ENCODE results near the gene RAMP1.

The RAMP1 gene

DNA sequence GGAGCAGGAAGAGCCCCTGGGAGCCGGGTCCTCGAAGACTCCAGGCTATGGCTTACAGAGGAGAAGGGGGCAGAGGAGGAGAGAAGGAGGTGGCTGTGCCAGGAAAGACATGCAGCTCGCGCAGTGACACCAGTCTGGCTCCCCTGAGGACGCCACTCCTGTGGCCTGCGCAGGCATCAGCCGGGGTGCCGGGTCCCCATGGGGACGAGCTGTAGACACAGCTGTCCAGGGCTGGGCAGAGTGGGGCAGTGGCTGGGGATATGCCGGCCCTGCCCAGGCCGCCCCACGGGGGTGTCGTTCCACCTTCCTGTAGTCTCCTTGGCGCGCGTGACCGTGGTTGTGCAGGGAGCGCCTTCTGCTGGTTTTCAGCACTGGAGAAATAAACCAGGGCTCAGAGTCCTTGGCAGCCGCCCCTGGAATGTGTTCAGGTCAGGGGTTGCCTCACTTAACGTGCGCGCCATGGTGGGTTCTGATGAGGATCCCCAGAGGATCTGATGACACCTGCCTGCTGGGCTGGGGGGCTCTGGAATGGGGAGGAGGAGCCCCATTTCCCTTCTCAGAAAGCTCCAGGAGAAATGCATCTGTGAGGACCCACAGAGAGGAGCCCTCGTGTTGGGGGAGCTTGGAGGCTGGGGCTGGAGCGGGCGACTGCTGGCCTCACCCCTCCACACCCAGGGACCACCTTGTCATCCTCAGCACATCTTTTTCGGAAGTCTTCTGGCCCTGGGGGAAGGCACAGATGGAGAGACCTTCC is 26.7 kb downstream of the RAMP1 start:
- Histone ChIP-seq H3K4me1 (ENCODE audit: control insufficient read depth, low read depth, low read length) (no peaks in the 10 kb centered on the region), H3K4ac (ENCODE audit: low read depth, low read length) (no peak overlapping the region), H3K79me2 (ENCODE audit: control insufficient read depth, insufficient read depth, low read length) (no peaks in the 10 kb centered on the region), H3K27me3 (ENCODE audit: insufficient read depth, low read length, poor library complexity) (no peaks in the 10 kb centered on the region), H3K4me3 (ENCODE audit: low read length) (no peak overlapping the region), H3K4me2 (ENCODE audit: low read length) (no peak overlapping the region), H2BK15ac (replicated peaks; ENCODE audit: low read depth) (no peak overlapping the region), H3K18ac (ENCODE audit: low read length) (no peak overlapping the region), H3K23ac (ENCODE audit: low read length) (no peak overlapping the region), H3K27ac (ENCODE audit: low read depth, low read length) (no peak overlapping the region), H4K8ac (ENCODE audit: low read depth, low read length) (no peak overlapping the region), H2BK5ac (ENCODE audit: low read length) (no peak overlapping the region), H3K56ac (ENCODE audit: low read length) (no peak overlapping the region), H2AK5ac (ENCODE audit: low read length) (no peak overlapping the region), H3K79me1 (ENCODE audit: low read length) (no peaks in the 10 kb centered on the region), H4K5ac (ENCODE audit: low read length) (no peak overlapping the region), H2BK120ac (ENCODE audit: low read depth, low read length) (no peak overlapping the region), H3K9ac (ENCODE audit: low read length) (no peak overlapping the region), H3K36me3 (ENCODE audit: control insufficient read depth, insufficient read depth, low read length) (no peaks in the 10 kb centered on the region)
- DNase-seq, result no peak
- no CpG with 5 or more reads among the region's 26 CpGs for WGBS (ENCODE audit: extremely low coverage, insufficient coverage, low lambda C conversion rate)

GRCh38 chr2:237886685-237887481 is 27.5 kb downstream of the RAMP1 start:
- H2BK5ac ChIP-seq (ENCODE audit: low read length), result no peak overlapping the region
- H3K4me1 ChIP-seq (ENCODE audit: control insufficient read depth, low read depth, low read length), result no peaks in the 10 kb centered on the region
- no peak overlapping the region for H3K23ac ChIP-seq (ENCODE audit: low read length)
- WGBS (ENCODE audit: extremely low coverage, insufficient coverage, low lambda C conversion rate), result no CpG with 5 or more reads among the region's 23 CpGs
- no peaks in the 10 kb centered on the region for H3K79me2 ChIP-seq (ENCODE audit: control insufficient read depth, insufficient read depth, low read length)
- no peaks in the 10 kb centered on the region for H3K36me3 ChIP-seq (ENCODE audit: control insufficient read depth, insufficient read depth, low read length)
- H2AK5ac ChIP-seq (ENCODE audit: low read length), result no peak overlapping the region
- H3K18ac ChIP-seq (ENCODE audit: low read length), result no peak overlapping the region
- no peak overlapping the region for H2BK15ac ChIP-seq (replicated peaks; ENCODE audit: low read depth)
- H4K5ac ChIP-seq (ENCODE audit: low read length), result no peak overlapping the region
- no peak overlapping the region for H2BK120ac ChIP-seq (ENCODE audit: low read depth, low read length)
- H3K79me1 ChIP-seq (ENCODE audit: low read length), result no peaks in the 10 kb centered on the region
- no peak overlapping the region for H3K9ac ChIP-seq (ENCODE audit: low read length)
- no peak overlapping the region for H3K4me2 ChIP-seq (ENCODE audit: low read length)
- H4K8ac ChIP-seq (ENCODE audit: low read depth, low read length), result no peak overlapping the region
- no peak for DNase-seq
- no peak overlapping the region for H3K4ac ChIP-seq (ENCODE audit: low read depth, low read length)
- H3K27ac ChIP-seq (ENCODE audit: low read depth, low read length), result no peak overlapping the region
- no peaks in the 10 kb centered on the region for H3K27me3 ChIP-seq (ENCODE audit: insufficient read depth, low read length, poor library complexity)
- no peak overlapping the region for H3K4me3 ChIP-seq (ENCODE audit: low read length)
- no peak overlapping the region for H3K56ac ChIP-seq (ENCODE audit: low read length)

DNA sequence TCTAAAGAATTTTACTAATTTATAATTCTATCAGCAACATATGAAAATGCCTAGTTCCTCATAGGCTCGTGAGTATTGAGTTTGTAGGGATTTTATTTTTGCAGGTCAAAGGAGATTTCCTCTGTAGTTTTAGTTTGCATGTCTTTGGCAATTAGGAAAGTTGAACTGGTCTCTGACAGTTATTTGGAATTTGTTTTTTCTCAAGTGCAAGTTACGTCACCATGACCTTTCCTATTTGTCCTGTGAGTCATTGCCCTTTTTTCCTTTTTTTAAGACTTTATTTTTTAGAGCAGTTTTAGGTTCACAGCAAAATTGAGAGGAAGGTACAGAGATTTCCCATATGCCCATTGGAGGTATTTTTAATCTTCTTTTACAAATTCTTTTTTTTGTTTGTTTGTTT is 29.0 kb downstream of the RAMP1 start:
- Histone ChIP-seq H3K18ac (ENCODE audit: low read length) (no peak overlapping the region), H3K27me3 (ENCODE audit: insufficient read depth, low read length, poor library complexity) (no peaks in the 10 kb centered on the region), H4K5ac (ENCODE audit: low read length) (no peak overlapping the region), H2BK120ac (ENCODE audit: low read depth, low read length) (no peak overlapping the region), H3K79me2 (ENCODE audit: control insufficient read depth, insufficient read depth, low read length) (no peaks in the 10 kb centered on the region), H3K23ac (ENCODE audit: low read length) (no peak overlapping the region), H2BK5ac (ENCODE audit: low read length) (no peak overlapping the region), H4K8ac (ENCODE audit: low read depth, low read length) (no peak overlapping the region), H3K56ac (ENCODE audit: low read length) (no peak overlapping the region), H3K79me1 (ENCODE audit: low read length) (no peaks in the 10 kb centered on the region), H3K9ac (ENCODE audit: low read length) (no peak overlapping the region), H3K4me2 (ENCODE audit: low read length) (no peak overlapping the region), H3K4me1 (ENCODE audit: control insufficient read depth, low read depth, low read length) (no peaks in the 10 kb centered on the region), H3K36me3 (ENCODE audit: control insufficient read depth, insufficient read depth, low read length) (no peaks in the 10 kb centered on the region), H3K4me3 (ENCODE audit: low read length) (no peak overlapping the region), H2BK15ac (replicated peaks; ENCODE audit: low read depth) (no peak overlapping the region), H3K27ac (ENCODE audit: low read depth, low read length) (no peak overlapping the region), H2AK5ac (ENCODE audit: low read length) (no peak overlapping the region), H3K4ac (ENCODE audit: low read depth, low read length) (no peak overlapping the region)
- no CpG with 5 or more reads among the region's 2 CpGs for WGBS (ENCODE audit: extremely low coverage, insufficient coverage, low lambda C conversion rate)
- DNase-seq, result no peak

GRCh38 chr2:237889016-237889415 is 29.6 kb downstream of the RAMP1 start:
- no peaks in the 10 kb centered on the region for H3K27me3 ChIP-seq (ENCODE audit: insufficient read depth, low read length, poor library complexity)
- no peak overlapping the region for H4K8ac ChIP-seq (ENCODE audit: low read depth, low read length)
- DNase-seq, result no peak
- WGBS (ENCODE audit: extremely low coverage, insufficient coverage, low lambda C conversion rate), result no CpG with 5 or more reads among the region's 8 CpGs
- no peak overlapping the region for H2BK15ac ChIP-seq (replicated peaks; ENCODE audit: low read depth)
- H2AK5ac ChIP-seq (ENCODE audit: low read length), result no peak overlapping the region
- no peak overlapping the region for H3K56ac ChIP-seq (ENCODE audit: low read length)
- no peak overlapping the region for H3K18ac ChIP-seq (ENCODE audit: low read length)
- H3K79me2 ChIP-seq (ENCODE audit: control insufficient read depth, insufficient read depth, low read length), result no peaks in the 10 kb centered on the region
- H2BK120ac ChIP-seq (ENCODE audit: low read depth, low read length), result no peak overlapping the region
- H3K9ac ChIP-seq (ENCODE audit: low read length), result no peak overlapping the region
- H3K4me1 ChIP-seq (ENCODE audit: control insufficient read depth, low read depth, low read length), result no peaks in the 10 kb centered on the region
- H3K79me1 ChIP-seq (ENCODE audit: low read length), result no peaks in the 10 kb centered on the region
- no peak overlapping the region for H3K4me3 ChIP-seq (ENCODE audit: low read length)
- no peak overlapping the region for H2BK5ac ChIP-seq (ENCODE audit: low read length)
- H3K4ac ChIP-seq (ENCODE audit: low read depth, low read length), result no peak overlapping the region
- H3K27ac ChIP-seq (ENCODE audit: low read depth, low read length), result no peak overlapping the region
- H3K36me3 ChIP-seq (ENCODE audit: control insufficient read depth, insufficient read depth, low read length), result no peaks in the 10 kb centered on the region
- H3K23ac ChIP-seq (ENCODE audit: low read length), result no peak overlapping the region
- no peak overlapping the region for H3K4me2 ChIP-seq (ENCODE audit: low read length)
- no peak overlapping the region for H4K5ac ChIP-seq (ENCODE audit: low read length)

DNA sequence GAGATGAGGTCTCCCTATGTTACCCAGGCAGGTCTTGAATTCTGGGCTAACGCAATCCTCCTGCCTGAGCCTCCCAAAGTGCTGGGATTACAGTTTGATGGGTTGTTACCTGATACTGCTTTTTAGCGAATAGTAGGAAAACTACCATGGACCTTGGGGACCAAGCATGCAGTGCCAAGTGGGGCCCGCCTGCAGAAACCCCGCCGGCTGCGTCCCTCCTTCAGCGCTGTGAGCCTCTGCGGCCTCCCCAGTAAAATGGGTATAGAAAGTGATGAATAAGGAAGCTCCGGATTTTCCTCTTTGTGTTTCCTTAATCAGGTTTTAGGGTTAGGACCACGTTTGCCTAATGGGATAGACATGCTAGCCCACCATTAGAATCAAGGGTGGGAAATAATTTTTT is 30.4 kb downstream of the RAMP1 start:
- Histone ChIP-seq H3K18ac (ENCODE audit: low read length) (no peak overlapping the region), H3K23ac (ENCODE audit: low read length) (no peak overlapping the region), H3K27me3 (ENCODE audit: insufficient read depth, low read length, poor library complexity) (no peaks in the 10 kb centered on the region), H3K79me1 (ENCODE audit: low read length) (no peaks in the 10 kb centered on the region), H2BK120ac (ENCODE audit: low read depth, low read length) (no peak overlapping the region), H3K56ac (ENCODE audit: low read length) (no peak overlapping the region), H4K5ac (ENCODE audit: low read length) (no peak overlapping the region), H3K4me3 (ENCODE audit: low read length) (no peak overlapping the region), H3K4me1 (ENCODE audit: control insufficient read depth, low read depth, low read length) (no peaks in the 10 kb centered on the region), H3K9ac (ENCODE audit: low read length) (no peak overlapping the region), H2BK5ac (ENCODE audit: low read length) (no peak overlapping the region), H3K27ac (ENCODE audit: low read depth, low read length) (no peak overlapping the region), H4K8ac (ENCODE audit: low read depth, low read length) (no peak overlapping the region), H3K4ac (ENCODE audit: low read depth, low read length) (no peak overlapping the region), H3K4me2 (ENCODE audit: low read length) (no peak overlapping the region), H2BK15ac (replicated peaks; ENCODE audit: low read depth) (no peak overlapping the region), H3K79me2 (ENCODE audit: control insufficient read depth, insufficient read depth, low read length) (no peaks in the 10 kb centered on the region), H2AK5ac (ENCODE audit: low read length) (no peak overlapping the region), H3K36me3 (ENCODE audit: control insufficient read depth, insufficient read depth, low read length) (no peaks in the 10 kb centered on the region)
- WGBS (ENCODE audit: extremely low coverage, insufficient coverage, low lambda C conversion rate), result no CpG with 5 or more reads among the region's 10 CpGs
- no peak for DNase-seq
